Measurements from ENCODE around the gene DCBLD2.

GRCh38 chr3:98793971-98794370 lies 107.5 kb downstream of the DCBLD2 start:
- TF ChIP-seq, protein P1, sequence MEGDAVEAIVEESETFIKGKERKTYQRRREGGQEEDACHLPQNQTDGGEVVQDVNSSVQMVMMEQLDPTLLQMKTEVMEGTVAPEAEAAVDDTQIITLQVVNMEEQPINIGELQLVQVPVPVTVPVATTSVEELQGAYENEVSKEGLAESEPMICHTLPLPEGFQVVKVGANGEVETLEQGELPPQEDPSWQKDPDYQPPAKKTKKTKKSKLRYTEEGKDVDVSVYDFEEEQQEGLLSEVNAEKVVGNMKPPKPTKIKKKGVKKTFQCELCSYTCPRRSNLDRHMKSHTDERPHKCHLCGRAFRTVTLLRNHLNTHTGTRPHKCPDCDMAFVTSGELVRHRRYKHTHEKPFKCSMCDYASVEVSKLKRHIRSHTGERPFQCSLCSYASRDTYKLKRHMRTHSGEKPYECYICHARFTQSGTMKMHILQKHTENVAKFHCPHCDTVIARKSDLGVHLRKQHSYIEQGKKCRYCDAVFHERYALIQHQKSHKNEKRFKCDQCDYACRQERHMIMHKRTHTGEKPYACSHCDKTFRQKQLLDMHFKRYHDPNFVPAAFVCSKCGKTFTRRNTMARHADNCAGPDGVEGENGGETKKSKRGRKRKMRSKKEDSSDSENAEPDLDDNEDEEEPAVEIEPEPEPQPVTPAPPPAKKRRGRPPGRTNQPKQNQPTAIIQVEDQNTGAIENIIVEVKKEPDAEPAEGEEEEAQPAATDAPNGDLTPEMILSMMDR (IDR thresholded peaks at IDR 0.05), result no peak
- no peak for TF ChIP-seq POLR2A (IDR thresholded peaks at IDR 0.05)

Data from heart left ventricle (tissue), 13 donors.